AG04450 (cell line): ENCODE results near the gene B3GALT6. TPM values are rescaled to one million over a fixed set of nuclear protein-coding genes. Genes with fewer than 3 reads are reported as not detected.

Experiments
- CTCF ChIA-PET: fragments of 300-600, 350-600 bp; formaldehyde crosslinking; extraction: SDS; loops from one replicate; lab custom pipeline; 2022; ENCODE audit warnings: antibody characterized with exemption, inconsistent platforms; lab: Charles Lee
- POLR2A ChIA-PET: fragments of 350-600 bp; formaldehyde crosslinking; extraction: SDS; loops from one replicate; lab custom pipeline; 2021; ENCODE audit warnings: antibody characterized with exemption, inconsistent platforms; lab: Yijun Ruan, JAX
- DNase-seq: peaks from one replicate; pipeline ENCODE4 v3.0.0-alpha.2; 2011; ENCODE audit warnings: low read depth, low spot score
- H3K27ac ChIP-seq: one replicate; pipeline ENCODE4 v1.5.1; 2012; ENCODE audit warnings: low read depth, low read length, control low read depth
- H3K27me3 ChIP-seq: one replicate; pipeline ENCODE4 v1.6.0; 2012; ENCODE audit warnings: low read length; ENCODE audit not compliant: control insufficient read depth, insufficient read depth
- H3K4me3 ChIP-seq: 2 replicates; pipeline ENCODE4 v1.5.1; 2011; ENCODE audit warnings: mild to moderate bottlenecking, low read depth, low read length, control low read depth
- H3K9me3 ChIP-seq: 2 replicates; pipeline ENCODE4 v1.5.1; 2012; ENCODE audit warnings: low read length; ENCODE audit not compliant: control insufficient read depth, insufficient read depth
- polyA plus RNA-seq: library from polyadenylated mRNA; depleted of rRNA; stranded (reverse); fragments of >200 nt; gene quantifications from 2 replicates; pipeline ENCODE4 v1.2.3, GENCODE V29; 2011
- TF ChIP-seq, protein P1 (sequence below): IDR thresholded peaks from 2 replicates; pipeline ENCODE4 v1.5.1; 2011; ENCODE audit warnings: low read depth, low read length, control low read depth, inconsistent platforms

Gene B3GALT6
- polyA plus RNA-seq, 1 experiment = 15.2 TPM

DNA sequence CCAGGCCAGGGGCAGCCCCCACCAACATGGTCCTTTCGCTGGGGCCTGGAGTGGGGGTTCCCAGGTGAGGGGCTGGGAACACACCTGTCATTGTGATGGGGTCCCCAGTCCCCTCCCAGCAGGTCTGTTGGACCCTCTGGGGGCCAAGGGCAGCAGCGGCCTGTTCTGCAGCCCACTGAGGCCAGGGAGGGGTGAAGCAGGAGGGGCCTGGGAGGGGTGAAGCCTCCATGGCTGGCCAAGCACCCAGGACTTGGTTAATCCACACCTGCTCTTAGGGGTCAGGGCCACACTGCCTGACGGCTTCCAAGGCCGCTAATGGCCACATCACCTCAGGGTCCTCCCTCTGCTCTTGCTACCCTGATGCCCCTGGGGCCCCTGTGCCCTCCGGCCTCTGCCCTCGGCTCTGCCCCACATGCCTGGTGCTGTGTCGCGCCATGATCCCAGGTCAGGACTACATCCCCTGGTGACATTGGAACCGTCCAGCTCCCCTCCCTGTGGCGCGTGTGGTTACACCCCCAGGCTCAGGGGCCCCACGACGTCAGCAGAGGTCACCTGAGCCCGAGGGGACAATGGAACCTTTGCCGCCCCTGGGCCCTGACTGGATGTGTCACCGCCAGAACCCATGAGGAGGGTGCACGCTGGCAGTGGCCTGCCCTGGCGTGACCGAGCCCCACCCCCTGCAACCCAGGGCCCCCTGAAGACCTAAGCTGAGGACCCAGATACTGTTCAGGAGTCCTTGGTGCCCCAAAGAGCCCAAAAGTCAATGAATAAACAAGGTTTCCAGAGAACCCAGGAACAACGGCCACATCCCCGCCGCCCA is 32.7 kb upstream of the B3GALT6 start:
- DNase-seq = no peak
- peaks cover 6% of the 10 kb centered on the region for H3K9me3 ChIP-seq
- no peak overlapping the region for H3K4me3 ChIP-seq
- ChIA-PET POLR2A (no interaction called here), CTCF (no interaction called here)
- TF ChIP-seq, protein P1, sequence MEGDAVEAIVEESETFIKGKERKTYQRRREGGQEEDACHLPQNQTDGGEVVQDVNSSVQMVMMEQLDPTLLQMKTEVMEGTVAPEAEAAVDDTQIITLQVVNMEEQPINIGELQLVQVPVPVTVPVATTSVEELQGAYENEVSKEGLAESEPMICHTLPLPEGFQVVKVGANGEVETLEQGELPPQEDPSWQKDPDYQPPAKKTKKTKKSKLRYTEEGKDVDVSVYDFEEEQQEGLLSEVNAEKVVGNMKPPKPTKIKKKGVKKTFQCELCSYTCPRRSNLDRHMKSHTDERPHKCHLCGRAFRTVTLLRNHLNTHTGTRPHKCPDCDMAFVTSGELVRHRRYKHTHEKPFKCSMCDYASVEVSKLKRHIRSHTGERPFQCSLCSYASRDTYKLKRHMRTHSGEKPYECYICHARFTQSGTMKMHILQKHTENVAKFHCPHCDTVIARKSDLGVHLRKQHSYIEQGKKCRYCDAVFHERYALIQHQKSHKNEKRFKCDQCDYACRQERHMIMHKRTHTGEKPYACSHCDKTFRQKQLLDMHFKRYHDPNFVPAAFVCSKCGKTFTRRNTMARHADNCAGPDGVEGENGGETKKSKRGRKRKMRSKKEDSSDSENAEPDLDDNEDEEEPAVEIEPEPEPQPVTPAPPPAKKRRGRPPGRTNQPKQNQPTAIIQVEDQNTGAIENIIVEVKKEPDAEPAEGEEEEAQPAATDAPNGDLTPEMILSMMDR = no peak
- H3K27ac ChIP-seq = no peak overlapping the region
- H3K27me3 ChIP-seq = peaks cover 4% of the 10 kb centered on the region

DNA sequence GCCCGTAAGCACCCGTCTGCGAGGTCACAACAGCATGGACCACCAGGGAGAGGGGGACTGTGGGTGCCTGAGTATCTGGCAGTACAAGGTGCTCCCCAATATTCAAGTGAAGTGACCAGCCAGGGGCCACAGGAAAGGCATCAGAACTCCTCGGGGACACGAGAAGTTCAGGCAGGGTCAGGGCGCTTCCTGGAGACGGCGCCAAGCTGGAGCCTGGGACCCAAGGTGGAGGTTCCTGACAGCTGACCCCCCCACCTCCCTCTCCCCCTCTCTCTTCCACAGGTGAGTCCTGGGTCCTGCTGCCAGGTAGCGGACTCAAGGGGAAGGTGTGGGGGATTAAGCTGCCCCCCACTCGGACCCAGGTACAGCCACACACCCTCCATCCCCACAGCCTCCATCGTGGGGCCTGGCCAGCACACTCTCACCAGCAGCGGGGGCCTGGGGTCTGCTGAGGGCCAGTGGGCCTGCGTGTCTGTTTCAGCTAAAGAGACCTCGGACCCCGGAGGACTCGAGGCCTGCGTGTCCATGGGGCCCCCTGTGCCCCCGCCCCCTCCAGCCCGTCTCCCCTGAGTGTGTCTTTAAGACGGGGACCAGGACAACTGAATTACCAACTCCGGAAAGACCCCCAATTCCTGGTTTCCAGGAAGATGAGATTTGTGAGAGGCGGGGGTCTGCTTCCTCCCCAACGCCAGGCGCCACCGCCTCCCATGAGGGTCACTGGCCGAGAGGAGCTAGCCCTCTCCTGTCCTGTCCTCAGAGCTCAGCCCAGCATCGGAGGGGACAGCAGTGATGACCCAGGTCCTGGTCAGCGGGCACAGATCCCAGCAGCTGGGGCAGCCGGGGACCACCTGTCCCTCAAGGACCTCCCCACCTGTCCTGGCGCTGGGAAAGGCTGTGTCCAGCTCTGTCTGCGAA is 31.8 kb upstream of the B3GALT6 start:
- TF ChIP-seq, protein P1 = no peak
- Histone ChIP-seq H3K27me3 (peaks cover 4% of the 10 kb centered on the region), H3K27ac (no peak overlapping the region), H3K9me3 (no peaks in the 10 kb centered on the region; the same call in 1 of the 2 replicates), H3K4me3 (no peak overlapping the region)
- no peak for DNase-seq
- ChIA-PET POLR2A (no interaction called here), CTCF (no interaction called here)

DNA sequence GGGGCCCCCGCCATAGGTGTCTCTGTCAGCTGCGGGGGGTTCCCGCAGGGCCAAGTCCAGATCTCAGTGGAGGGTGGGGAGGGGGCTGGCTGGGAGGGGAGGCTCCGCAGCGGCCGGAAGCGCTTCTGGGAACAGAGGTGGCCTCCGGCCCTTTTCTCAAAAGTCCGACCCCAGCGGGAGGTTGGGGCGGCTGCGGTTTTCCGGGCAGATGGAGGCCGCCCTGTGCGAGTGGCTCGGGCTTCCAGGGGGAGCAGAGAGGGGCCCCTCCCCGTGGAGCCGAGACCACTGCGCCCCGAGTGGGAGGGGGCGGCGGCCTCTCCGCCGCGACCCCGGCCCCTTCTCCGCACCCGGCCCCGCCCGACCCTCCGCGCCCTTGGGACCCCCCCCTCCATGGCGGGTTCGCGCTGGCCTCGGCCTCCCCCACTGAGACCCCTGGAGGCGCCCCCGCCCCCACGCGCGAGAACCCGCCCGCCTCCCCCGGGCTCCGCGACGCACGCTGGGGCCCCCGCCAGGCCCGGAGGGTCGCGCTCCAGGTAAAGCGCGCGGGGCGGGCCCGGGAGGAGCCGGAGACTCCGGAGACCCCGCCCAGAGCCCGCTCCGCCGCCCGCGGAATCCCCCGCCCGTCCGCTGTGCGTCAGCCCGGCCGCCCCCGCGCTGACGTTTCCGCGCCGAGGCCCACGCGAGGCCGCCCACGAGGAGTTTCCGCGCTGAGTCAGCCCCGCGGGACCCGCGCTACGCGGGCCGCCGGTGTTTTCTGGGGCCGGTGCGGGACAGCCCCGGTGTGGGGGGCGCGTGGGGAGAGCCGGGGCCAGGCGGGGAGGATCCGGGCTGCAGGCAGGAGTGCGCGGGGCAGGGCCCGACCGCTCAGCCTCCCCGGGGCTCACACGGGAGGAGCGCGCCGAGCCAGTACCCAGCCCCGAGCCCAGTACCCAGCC is 30.9 kb upstream of the B3GALT6 start:
- peak; percentile 15 for DNase-seq
- Histone ChIP-seq H3K27me3 (peaks cover 4% of the 10 kb centered on the region), H3K4me3 (peak overlapping the region; percentile 46; the same call in 1 of the 2 replicates), H3K27ac (no peak overlapping the region), H3K9me3 (no peaks in the 10 kb centered on the region; the same call in 1 of the 2 replicates)
- ChIA-PET POLR2A (no interaction called here), CTCF (no interaction called here)
- TF ChIP-seq, protein P1 = no peak

DNA sequence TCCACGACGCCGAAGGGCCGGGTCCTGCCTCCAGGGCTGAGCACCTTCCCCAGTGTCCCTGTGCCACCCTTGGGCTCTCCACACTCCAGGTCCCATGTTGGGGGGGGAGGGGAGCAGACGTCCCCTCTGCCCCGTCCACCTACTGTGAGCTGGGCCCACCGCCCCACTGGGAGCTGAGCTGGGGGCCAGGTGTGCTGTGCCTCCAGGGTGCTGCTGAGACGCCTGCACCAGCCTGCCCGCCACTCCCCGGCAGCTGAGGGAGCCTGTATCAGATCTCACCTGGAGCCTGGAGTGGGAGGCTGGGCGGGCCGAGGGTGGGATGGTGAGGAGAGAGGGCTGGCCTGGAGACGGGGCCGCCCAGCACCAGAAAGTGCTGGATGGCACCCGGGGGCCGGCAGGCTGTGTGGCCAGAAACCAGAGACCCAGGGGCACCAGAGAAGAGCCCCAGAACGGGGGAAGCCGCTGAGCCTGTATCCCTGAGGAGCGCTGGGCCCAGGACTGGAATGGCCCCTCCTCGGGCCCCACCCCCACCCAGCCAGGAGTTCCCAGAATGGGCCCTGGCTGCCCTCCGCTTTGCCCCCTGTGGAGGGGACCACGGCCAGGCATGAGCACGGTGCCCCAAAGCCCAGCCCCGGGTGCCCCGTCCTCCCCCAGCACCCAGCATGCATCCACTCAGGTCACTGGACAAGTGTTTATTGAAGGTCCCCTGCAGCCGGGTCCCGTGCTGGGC is 29.0 kb upstream of the B3GALT6 start:
- ChIA-PET POLR2A (no interaction called here), CTCF (no interaction called here)
- DNase-seq = no peak

More for the DNA sequence above, 29.0 kb upstream of the B3GALT6 start:
- Histone ChIP-seq H3K4me3 (no peak overlapping the region), H3K27me3 (peaks cover 9% of the 10 kb centered on the region), H3K9me3 (peaks cover 3% of the 10 kb centered on the region; the same call in 1 of the 2 replicates), H3K27ac (no peak overlapping the region)
- TF ChIP-seq, protein P1 = no peak
